Natural killer cell (primary cell): ENCODE measurements around the gene ATAT1. TPM values are rescaled to one million over a fixed set of nuclear protein-coding genes. Genes with fewer than 3 reads are reported as not detected.

Source experiments
- ATAC-seq, 3 donors: fragments of 150-1000 bp in 2 of 3; fragments of 200-7000 bp in 1 of 3; cut with Tn5 transposase; 1 replicate in 1 of 3; 2 replicates in 2 of 3; pipeline ENCODE4 v1.10.0; 2021; ENCODE audit warnings: mild to moderate bottlenecking in 2 of 3, moderate library complexity in 2 of 3
- DNase-seq, 2 donors: peaks; one replicate each; pipeline versions ENCODE4 v3.0.0 to v3.0.0-alpha.2; 2013 to 2021; ENCODE audit warnings: mixed read lengths in 1 of 2
- H3K27ac ChIP-seq: one replicate; pipeline ENCODE4 v1.5.1; 2013; ENCODE audit warnings: mild to moderate bottlenecking, low read length
- H3K27me3 ChIP-seq: one replicate; pipeline ENCODE4 v1.6.1; 2013; ENCODE audit warnings: low read length; ENCODE audit not compliant: control insufficient read depth, insufficient read depth
- H3K36me3 ChIP-seq: one replicate; pipeline ENCODE4 v1.6.1; 2013; ENCODE audit warnings: low read length; ENCODE audit not compliant: control insufficient read depth, insufficient read depth
- H3K4me1 ChIP-seq: one replicate; pipeline ENCODE4 v1.6.1; 2013; ENCODE audit warnings: low read length; ENCODE audit not compliant: control insufficient read depth, insufficient read depth
- H3K4me3 ChIP-seq: one replicate; pipeline ENCODE4 v1.5.1; 2013; ENCODE audit warnings: low read length
- H3K9me3 ChIP-seq: one replicate; pipeline ENCODE4 v1.6.1; 2013; ENCODE audit warnings: low read length; ENCODE audit not compliant: control insufficient read depth, insufficient read depth
- H3K27ac Mint-ChIP-seq, 2 donors: one replicate each; pipeline ENCODE4 v1.8.0; 2022; ENCODE audit warnings: mild to moderate bottlenecking in 2 of 2, mixed read lengths in 2 of 2, moderate library complexity in 1 of 2
- H3K27me3 Mint-ChIP-seq, 2 donors: one replicate each; pipeline ENCODE4 v1.8.0; 2022; ENCODE audit warnings: low read depth in 2 of 2, mixed read lengths in 2 of 2
- H3K36me3 Mint-ChIP-seq: one replicate; pipeline ENCODE4 v1.8.0; 2022; ENCODE audit warnings: mixed read lengths
- H3K4me1 Mint-ChIP-seq, 2 donors: one replicate each; pipeline ENCODE4 v1.8.0; 2022; ENCODE audit warnings: mixed read lengths in 2 of 2
- H3K4me3 Mint-ChIP-seq: one replicate; pipeline ENCODE4 v1.8.0; 2022; ENCODE audit warnings: mild to moderate bottlenecking, moderate library complexity, mixed read lengths
- H3K9me3 Mint-ChIP-seq, 2 donors: one replicate each; pipeline ENCODE4 v1.8.0; 2022; ENCODE audit warnings: mixed read lengths in 2 of 2
- CTCF ChIP-seq: fragments of 200-600 bp; IDR thresholded peaks from one replicate; pipeline ENCODE4 v1.8.0; 2022; ENCODE audit warnings: antibody characterized with exemption
- WGBS: methylation state at CpG from one replicate; pipeline ENCODE4 v1.1.7; 2013; ENCODE audit warnings: missing lambda C conversion rate; ENCODE audit not compliant: insufficient coverage; 5-methylcytosine and 5-hydroxymethylcytosine counted together
- intact Hi-C: fragments of 100-400 bp; cut with micrococcal nuclease; formaldehyde crosslinking; loops from one replicate; pipeline ENCODE4 v1.14.2; 2022
- total RNA-seq, 4 donors: library from RNA; stranded (reverse); fragments of 120-200 nt in 1 of 4; gene quantifications; one replicate each; pipeline versions ENCODE4 v1.2.3 to v1.2.4, GENCODE V29; 2013 to 2022

Gene ATAT1
- total RNA-seq, 3 donors from 2014 or later (not counting 1 experiment from before 2014, with no cell fraction given): 8.1 to 10.8 (median 8.9) TPM

GRCh38 chr6:30617565-30618269 lies 9.0 kb upstream of the ATAT1 start, which contains the start of gene MRPS18B:
Gene MRPS18B (plus strand): TSS chr6:30617840. CDS start chr6:30617866, 26 bp downstream.
- intact Hi-C loops: loop anchor here (1.0 to 10.0 kb wide), 11 partner anchors 9 to 737 kb away; partner anchors contain the start of genes ABCF1, ATAT1, C6orf136 and DHX16
- Mint-ChIP-seq H3K36me3 (peaks cover 26% of the 10 kb centered on the region), H3K27ac (peak within 1 kb of the TSS; percentile 96 to 100)

GRCh38 chr6:30618270-30618797 lies 8.3 kb upstream of the ATAT1 start:
- Mint-ChIP-seq H3K27ac (peak overlapping the region; percentile 96 to 100), H3K9me3 (no peaks in the 10 kb centered on the region), H3K27me3 (peaks cover 0 to 5% of the 10 kb centered on the region in 2 donors), H3K4me3 (peak overlapping the region; percentile 100), H3K36me3 (peaks cover 26% of the 10 kb centered on the region), H3K4me1 (peaks cover 48 to 57% of the 10 kb centered on the region in 2 donors)
- DNase-seq: no peak
- H3K27ac ChIP-seq: peak overlapping the region; percentile 99
- 14% methylated on average over 8 of the region's 8 CpGs for WGBS
- no peaks in the 10 kb centered on the region for H3K27me3 ChIP-seq
- TF ChIP-seq CTCF: no peak
- peak overlapping the region; percentile 69 for H3K4me3 ChIP-seq
- peaks cover 23% of the 10 kb centered on the region for H3K4me1 ChIP-seq
- ATAC-seq: no peak
- intact Hi-C loops: loop anchor here (5.0 to 10.0 kb wide), 4 partner anchors 76 to 736 kb away; partner anchors contain the start of genes FLOT1, HLA-B and IER3
- peaks cover 46% of the 10 kb centered on the region for H3K36me3 ChIP-seq
- H3K9me3 ChIP-seq: no peaks in the 10 kb centered on the region

More at GRCh38 chr6:30617565-30618269, 9.0 kb upstream of the ATAT1 start, which contains the start of gene MRPS18B:
- H3K27ac ChIP-seq: peak within 1 kb of the TSS; percentile 99
- H3K27me3 ChIP-seq: no peaks in the 10 kb centered on the region
- Mint-ChIP-seq H3K9me3 (no peaks in the 10 kb centered on the region), H3K4me1 (peaks cover 54 to 61% of the 10 kb centered on the region in 2 donors), H3K27me3 (peaks cover 0 to 5% of the 10 kb centered on the region in 2 donors), H3K4me3 (peak within 1 kb of the TSS; percentile 100)
- no peaks in the 10 kb centered on the region for H3K9me3 ChIP-seq
- DNase-seq (peak; percentile 91 to 100), ATAC-seq (peak; percentile 71 to 89 (median 74))
- WGBS: 0% methylated on average over 29 of the region's 34 CpGs
- peaks cover 23% of the 10 kb centered on the region for H3K4me1 ChIP-seq
- peaks cover 41% of the 10 kb centered on the region for H3K36me3 ChIP-seq
- H3K4me3 ChIP-seq: peak within 1 kb of the TSS; percentile 73
- no peak for TF ChIP-seq CTCF

GRCh38 chr6:30619561-30619960 lies 7.1 kb upstream of the ATAT1 start:
- no peak for TF ChIP-seq CTCF
- ATAC-seq: no peak
- H3K4me1 Mint-ChIP-seq: peaks cover 36 to 45% of the 10 kb centered on the region in 2 donors
- WGBS: 97% methylated on average over 11 of the region's 11 CpGs
- peaks cover 0 to 5% of the 10 kb centered on the region in 2 donors for H3K27me3 Mint-ChIP-seq
- H3K9me3 Mint-ChIP-seq: no peaks in the 10 kb centered on the region
- intact Hi-C loops: loop anchor here (5.0 to 10.0 kb wide), 4 partner anchors 77 to 735 kb away; partner anchors contain the start of genes FLOT1, HLA-B and IER3
- H3K36me3 ChIP-seq: peaks cover 52% of the 10 kb centered on the region
- H3K9me3 ChIP-seq: no peaks in the 10 kb centered on the region
- peak overlapping the region; percentile 96 to 100 for H3K27ac Mint-ChIP-seq
- H3K27ac ChIP-seq: no peak overlapping the region
- peaks cover 13% of the 10 kb centered on the region for H3K4me1 ChIP-seq
- peaks cover 26% of the 10 kb centered on the region for H3K36me3 Mint-ChIP-seq
- peak overlapping the region; percentile 100 for H3K4me3 Mint-ChIP-seq
- no peak overlapping the region for H3K4me3 ChIP-seq
- no peaks in the 10 kb centered on the region for H3K27me3 ChIP-seq
- DNase-seq: peak in 1 of 2 donors; percentile 1
